ENCODE results near the gene GATM.
"Not testable (repeated sequence)": the region's sequence is repeated elsewhere in the genome, so short reads cannot be mapped to it uniquely, and the experiment has no call there.

GATM gene

DNA sequence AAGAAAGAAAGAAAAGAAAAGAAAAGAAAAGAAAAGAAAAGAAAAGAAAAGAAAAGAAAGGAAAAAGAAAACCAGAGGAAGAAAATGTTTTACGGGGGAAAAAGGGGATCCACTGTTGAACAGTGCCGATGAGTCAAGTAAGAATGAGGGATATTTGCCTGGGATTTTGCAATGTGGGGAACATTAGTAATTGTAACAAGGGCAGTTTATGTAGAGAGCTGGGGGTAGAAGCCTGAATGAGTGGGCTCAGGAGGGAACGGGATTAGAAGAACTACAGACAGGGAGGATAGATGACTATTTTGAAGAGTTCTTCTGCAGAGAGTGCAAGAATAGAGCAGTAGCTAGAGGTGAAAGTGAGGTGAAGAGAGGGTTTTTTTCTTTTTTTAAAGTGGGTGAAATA lies 28.7 kb downstream of the GATM start:
- DNase-seq, result no peak

- no peak for DNase-seq
These were observed 30.4 kb downstream of the GATM start for GRCh38 chr15:45347989-45348388.

DNA sequence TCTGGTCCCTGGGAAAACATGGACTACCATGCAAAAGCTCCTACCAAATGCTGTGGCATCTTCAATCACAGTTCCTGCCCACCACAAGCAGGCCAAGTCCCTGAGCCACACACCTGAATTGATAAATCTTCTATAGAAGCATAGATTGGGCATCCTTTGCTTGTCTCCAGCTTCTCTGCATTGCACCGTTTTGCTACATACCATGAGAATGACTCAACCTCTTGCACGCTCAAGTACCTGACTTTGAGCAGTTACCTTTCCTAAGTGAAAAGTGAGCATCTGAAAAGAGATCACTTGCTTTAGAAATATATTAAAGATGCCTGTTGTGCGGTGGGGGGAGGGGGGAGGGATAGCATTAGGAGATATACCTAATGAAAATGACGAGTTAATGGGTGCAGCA lies 31.3 kb downstream of the GATM start:
- no peak for DNase-seq

DNA sequence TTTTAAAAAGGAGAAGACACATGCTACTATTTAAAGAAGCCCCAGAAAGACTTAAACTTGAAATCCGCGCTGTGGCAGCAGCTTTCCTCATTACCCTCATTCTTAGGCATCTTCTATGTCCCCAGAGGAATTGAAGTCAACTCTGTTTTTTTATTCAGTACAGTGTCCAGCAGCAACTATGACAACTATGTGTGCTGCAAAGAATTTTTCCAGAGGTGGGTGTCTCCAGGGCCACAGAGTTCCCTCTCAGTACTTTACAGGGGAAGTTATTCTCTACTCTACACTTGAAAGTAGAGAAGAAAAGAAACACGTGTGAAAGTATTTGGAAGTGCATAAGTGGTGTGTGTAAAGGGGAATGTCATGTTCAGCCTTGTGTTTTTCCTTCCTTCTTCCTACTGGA lies 32.0 kb downstream of the GATM start:
- no peak for DNase-seq

GRCh38 chr15:45343258-45343860 lies 35.0 kb downstream of the GATM start:
- no peak for DNase-seq

- DNase-seq, result no peak
These were observed 36.6 kb downstream of the GATM start for GRCh38 chr15:45341790-45342189.

- no peak for DNase-seq
These were observed 37.9 kb downstream of the GATM start for GRCh38 chr15:45340429-45340828.

DNA sequence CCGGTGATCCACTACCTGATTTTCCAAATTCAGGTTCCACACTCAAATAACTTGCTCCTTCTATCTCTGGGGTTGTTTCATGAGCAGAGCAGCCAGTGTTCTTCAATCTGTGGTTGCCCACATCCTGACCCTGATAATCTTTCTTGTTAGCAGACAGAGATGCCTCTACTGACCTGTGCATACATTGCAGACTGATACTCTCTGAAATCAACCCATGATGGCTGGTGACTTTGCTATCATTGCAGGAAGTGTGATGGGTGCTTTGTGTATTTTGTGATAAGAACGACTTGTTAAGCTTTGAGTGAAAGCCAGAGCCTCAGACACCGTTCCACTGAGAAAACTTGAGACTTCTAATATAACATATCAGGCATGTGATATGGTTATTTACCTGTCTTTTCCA lies 39.9 kb downstream of the GATM start:
- peak; percentile 12 for DNase-seq

DNA sequence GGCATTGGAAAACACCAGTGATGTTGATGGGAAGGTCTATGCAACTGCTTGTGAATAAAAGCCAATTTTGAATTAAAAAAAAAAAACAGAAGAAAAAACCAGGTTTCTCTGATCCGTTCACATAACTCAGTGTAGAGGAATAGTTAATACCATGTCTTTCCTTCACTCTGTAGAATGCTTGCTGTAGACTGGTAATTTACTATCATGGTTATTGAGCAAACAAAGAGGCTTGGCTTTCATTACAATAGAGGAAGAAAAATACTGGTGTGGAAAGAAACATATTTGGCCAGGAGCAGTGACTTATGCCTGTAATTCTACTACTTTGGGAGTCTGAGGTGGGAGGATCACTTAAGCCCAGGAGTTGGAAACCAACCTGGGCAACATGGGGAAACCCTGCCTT lies 41.1 kb downstream of the GATM start:
- no peak for DNase-seq

DNA sequence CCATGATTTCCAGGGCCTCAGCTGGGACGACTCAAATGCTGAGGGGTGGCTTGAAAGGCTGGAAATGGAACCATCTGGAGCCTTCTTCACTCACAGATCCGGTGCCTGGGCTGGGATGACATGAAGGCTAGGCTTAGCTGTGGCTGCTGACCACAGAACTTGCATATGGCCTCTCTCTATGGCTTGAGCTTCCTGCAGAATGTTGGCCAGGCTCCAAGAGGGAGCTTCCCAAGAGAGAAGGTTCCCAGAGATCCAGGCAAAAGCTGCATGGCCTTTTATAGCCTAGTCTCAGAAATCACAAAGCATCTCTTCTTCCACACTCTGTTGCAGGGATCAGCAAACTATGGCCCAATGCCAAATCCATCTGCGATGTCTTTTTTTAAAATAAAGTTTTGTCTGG lies 44.8 kb downstream of the GATM start:
- DNase-seq, result no peak

GRCh38 chr15:45332694-45333093 lies 45.6 kb downstream of the GATM start:
- DNase-seq, result no peak

DNA sequence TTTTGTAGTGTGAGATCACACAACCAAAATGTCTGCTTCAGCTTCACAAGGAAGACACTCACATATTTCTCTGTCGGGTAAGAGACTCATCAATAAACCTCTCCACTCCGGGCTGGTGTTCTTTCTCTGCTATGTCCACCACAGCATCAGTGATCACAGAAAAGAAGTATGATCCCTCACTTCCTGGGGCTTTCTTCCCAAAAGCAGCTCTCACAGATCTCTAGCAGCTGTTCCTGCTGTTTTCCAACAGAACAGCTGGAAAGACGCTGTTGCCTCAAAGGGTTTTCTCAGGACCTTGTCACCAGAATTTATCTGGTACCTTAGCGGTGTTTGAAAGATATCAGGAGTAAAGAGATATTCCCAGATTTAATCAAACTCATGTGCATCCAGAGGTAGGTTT lies 46.4 kb downstream of the GATM start:
- no peak for DNase-seq

- DNase-seq, result no peak
These were observed 49.7 kb downstream of the GATM start for GRCh38 chr15:45328663-45329062.

DNA sequence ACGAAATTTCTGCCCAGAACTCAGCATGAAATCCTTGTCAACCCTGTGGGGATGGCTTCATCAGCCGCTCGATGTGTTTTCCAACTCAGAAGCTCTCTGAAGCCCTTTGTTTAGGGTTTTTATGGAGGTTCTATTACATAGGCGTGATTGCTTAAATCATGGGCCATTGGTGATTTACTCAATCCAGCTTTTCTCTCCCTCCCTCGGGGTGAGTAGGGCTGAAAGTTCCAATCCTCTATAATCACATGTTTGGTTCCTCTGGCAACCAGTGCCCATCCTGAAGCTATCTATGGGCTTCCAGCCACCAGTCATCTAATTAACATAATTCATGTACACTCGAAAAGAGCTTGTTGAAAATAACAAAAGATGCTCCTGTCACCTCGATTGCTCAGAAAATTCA lies 51.6 kb downstream of the GATM start:
- no peak for DNase-seq

DNA sequence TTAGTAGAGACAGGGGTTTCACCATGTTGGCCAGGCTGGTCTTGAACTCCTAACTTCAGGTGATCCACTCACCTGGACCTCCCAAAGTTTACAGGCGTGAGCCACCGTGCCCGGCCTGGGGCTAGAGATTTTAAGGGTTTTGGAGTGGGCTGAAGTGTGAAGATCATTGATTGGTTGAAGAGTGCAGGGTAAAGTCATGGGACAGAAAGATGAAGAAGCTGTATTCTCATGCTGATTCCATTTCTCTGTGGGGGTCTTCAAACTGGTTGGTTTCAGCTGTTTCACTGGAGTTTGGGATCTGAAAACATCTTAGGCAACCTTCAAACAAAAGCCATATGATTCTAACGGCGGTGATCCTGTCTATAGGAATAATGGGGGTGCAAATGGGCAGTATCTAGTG lies 52.1 kb downstream of the GATM start:
- no peak for DNase-seq

GRCh38 chr15:45320581-45321205 lies 57.7 kb downstream of the GATM start:
- DNase-seq, result no peak

DNA sequence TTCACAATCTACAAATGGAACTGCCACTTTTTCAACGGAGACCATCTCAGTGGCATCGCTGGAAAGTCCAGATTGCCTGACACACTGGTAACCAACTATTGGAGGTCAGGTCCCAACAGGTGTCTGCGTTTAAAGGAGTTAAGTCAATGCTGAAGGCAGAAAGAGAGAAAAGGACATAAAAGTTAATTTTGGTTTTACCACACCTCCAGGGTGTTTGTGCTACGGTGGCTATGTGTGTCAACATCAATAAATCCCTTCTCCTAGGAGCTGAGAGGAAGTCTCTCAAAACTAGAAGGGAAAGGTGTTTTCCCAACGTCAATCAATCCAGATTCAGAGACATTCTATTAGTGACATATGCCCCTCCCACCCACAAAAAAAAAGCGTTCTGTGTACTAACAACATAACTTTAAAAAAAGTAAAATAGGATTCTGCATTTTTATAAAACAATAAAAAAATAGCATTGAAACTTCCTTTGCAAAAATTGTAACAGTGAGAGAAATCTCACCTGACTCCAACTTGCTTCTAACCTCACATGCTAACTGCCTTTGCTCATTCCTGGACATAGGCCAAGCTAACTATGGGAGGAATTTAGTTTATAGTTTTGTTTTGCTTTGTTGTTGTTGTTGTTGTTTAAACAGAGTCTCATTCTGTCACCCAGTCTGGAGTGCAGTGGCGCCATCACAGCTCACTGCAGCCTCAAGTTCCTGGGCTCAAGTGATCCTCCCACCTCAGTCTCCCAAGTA lies 58.7 kb downstream of the GATM start:
- no peak for DNase-seq

GRCh38 chr15:45314960-45315359 lies 63.4 kb downstream of the GATM start:
- peak; percentile 3 for DNase-seq

DNA sequence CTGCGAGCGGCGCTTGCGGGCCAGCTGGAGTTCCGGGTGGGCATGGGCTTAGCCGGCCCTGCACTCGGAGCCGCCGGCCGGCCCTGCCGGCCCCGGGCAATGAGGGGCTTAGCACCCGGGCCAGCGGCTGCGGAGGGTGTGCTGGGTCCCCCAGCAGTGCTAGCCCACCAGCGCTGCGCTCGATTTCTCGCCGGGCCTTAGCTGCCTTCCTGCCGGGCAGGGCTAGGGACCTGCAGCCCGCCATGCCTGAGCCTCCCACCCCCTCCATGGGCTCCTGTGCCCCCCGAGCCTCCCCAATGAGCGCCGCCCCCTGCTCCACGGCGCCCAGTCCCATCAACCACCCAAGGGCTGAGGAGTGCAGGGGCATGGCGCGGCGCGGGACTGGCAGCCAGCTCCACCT lies 64.2 kb downstream of the GATM start:
- DNase-seq, result not testable (repeated sequence)
